ENCODE results near the gene PITX3. TPM values are rescaled to one million over a fixed set of nuclear protein-coding genes. Genes with fewer than 3 reads are reported as not detected.

PITX3 gene
- total and polyA plus RNA-seq, 2 donors (not counting 3 experiments of a cell fraction or from before 2014, with no cell fraction given) = not detected

DNA sequence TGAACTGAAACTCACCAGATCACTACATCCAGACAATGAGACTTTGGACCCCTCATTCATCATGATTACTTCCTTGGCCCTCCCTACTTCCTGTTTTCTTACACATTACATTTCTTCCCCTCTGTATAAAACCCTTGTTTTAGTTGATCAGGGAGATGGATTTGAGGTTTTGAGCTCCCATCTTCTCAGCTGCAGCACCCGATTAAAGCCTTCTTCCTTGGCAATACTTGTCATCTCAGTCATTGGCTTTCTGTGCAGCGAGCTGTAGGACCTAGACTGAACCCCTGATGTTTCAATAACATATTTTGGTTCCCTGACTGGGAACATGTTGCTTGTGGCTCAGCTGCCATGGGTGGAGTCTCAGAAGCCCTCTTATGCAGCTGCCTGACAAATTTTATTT is 56.0 kb downstream of the PITX3 start:
- Histone ChIP-seq H3K4me1 (ENCODE audit: control insufficient read depth, extremely low read depth, insufficient read depth, low read length) (no peaks in the 10 kb centered on the region), H4K20me1 (replicated peaks; ENCODE audit: control insufficient read depth, extremely low read depth, insufficient read depth, low read length) (no peaks in the 10 kb centered on the region), H3K9ac (replicated peaks; ENCODE audit: extremely low read depth, insufficient read depth, low read length) (no peak overlapping the region), H3K9me3 (replicated peaks; ENCODE audit: control insufficient read depth, insufficient read depth, low read length) (no peaks in the 10 kb centered on the region), H2AFZ (ENCODE audit: low read depth, low read length) (no peak overlapping the region), H3K4me2 (ENCODE audit: insufficient read depth, low read length) (no peak overlapping the region), H3K27ac (ENCODE audit: insufficient read depth, low read depth, low read length) (no peak overlapping the region), H3K36me3 (ENCODE audit: control insufficient read depth in 2 of 2, extremely low read depth in 1 of 2, insufficient read depth in 2 of 2, low read length in 2 of 2) (no peaks in the 10 kb centered on the region), H3K79me2 (ENCODE audit: control insufficient read depth, insufficient read depth, low read length) (no peaks in the 10 kb centered on the region), H3K27me3 (ENCODE audit: control insufficient read depth in 2 of 2, insufficient read depth in 2 of 2, low read length in 2 of 2) (peaks cover 3% of the 10 kb centered on the region in 2 experiments), H3K4me3 (replicated peaks in 1 of 3; ENCODE audit: insufficient read depth in 1 of 3, low read depth in 1 of 3, low read length in 3 of 3) (no peak overlapping the region), H3K9me1 (replicated peaks; ENCODE audit: control insufficient read depth, extremely low read depth, insufficient read depth, low read length) (no peaks in the 10 kb centered on the region)
- DNase-seq (ENCODE audit: low read depth, low spot score) = no peak
- ChIA-PET CTCF (interaction anchor here (0.7 to 1.1 kb wide), 2 partner anchors 16 to 167 kb away, joined by 3 to 5 read pairs; no protein-coding TSS in a partner anchor), POLR2A (no interaction called here)
- dilution Hi-C loops (cut with MboI; ENCODE audit: extremely low pct_ligation_motif_present, low sequenced_read_pairs) = no loop called here
- no TSS peak for BruUV-seq (replicated peaks)
- TF ChIP-seq FOS (IDR thresholded peaks at IDR 0.05; ENCODE audit: borderline replicate concordance, insufficient read depth, low read length) = no peak
- TF ChIP-seq MAX (IDR thresholded peaks at IDR 0.05; ENCODE audit: insufficient read depth, insufficient read length) = no peak
- TF ChIP-seq GATA2 (IDR thresholded peaks at IDR 0.05; ENCODE audit: insufficient read depth, insufficient read length, low read depth, low read length) = no peak
- no peak for TF ChIP-seq POLR2A (IDR thresholded peaks at IDR 0.05; ENCODE audit: low read depth, low read length)
- no peak for TF ChIP-seq POLR2AphosphoS5 (IDR thresholded peaks at IDR 0.05; ENCODE audit: insufficient read depth, low read depth, low read length)
- TF ChIP-seq EZH2 (IDR thresholded peaks at IDR 0.05; ENCODE audit: borderline replicate concordance, low read depth, low read length, severe bottlenecking) = no peak
- TF ChIP-seq, protein P1, sequence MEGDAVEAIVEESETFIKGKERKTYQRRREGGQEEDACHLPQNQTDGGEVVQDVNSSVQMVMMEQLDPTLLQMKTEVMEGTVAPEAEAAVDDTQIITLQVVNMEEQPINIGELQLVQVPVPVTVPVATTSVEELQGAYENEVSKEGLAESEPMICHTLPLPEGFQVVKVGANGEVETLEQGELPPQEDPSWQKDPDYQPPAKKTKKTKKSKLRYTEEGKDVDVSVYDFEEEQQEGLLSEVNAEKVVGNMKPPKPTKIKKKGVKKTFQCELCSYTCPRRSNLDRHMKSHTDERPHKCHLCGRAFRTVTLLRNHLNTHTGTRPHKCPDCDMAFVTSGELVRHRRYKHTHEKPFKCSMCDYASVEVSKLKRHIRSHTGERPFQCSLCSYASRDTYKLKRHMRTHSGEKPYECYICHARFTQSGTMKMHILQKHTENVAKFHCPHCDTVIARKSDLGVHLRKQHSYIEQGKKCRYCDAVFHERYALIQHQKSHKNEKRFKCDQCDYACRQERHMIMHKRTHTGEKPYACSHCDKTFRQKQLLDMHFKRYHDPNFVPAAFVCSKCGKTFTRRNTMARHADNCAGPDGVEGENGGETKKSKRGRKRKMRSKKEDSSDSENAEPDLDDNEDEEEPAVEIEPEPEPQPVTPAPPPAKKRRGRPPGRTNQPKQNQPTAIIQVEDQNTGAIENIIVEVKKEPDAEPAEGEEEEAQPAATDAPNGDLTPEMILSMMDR (IDR thresholded peaks at IDR 0.05; ENCODE audit: extremely low read depth in 1 of 2, insufficient read depth in 1 of 2, low read depth in 1 of 2, low read length in 2 of 2) = no peak
- no peak for TF ChIP-seq MYC (IDR thresholded peaks at IDR 0.05; ENCODE audit: low read depth, low read length)
- no peak for TF ChIP-seq JUN (IDR thresholded peaks at IDR 0.05; ENCODE audit: borderline replicate concordance, insufficient read depth, insufficient read length, low read depth)
- FAIRE-seq = no peak
- intact Hi-C loops (cut with micrococcal nuclease) = no loop called here
